ENCODE measurements around the gene PERCC1. TPM values are rescaled to one million over a fixed set of nuclear protein-coding genes. Genes with fewer than 3 reads are reported as not detected.

Gene PERCC1
- total RNA-seq, 2 experiments from 2014 or later: 0.31 TPM; not detected in 1

- DNase-seq: no peak
- peaks cover 38% of the 10 kb centered on the region for H3K4me1 Mint-ChIP-seq (ENCODE audit: low read depth)
- CTCF ChIA-PET: interaction anchor here (0.6 kb wide), 1 partner anchor 124 kb away, joined by 3 read pairs; no protein-coding TSS in a partner anchor
- H3K36me3 Mint-ChIP-seq (ENCODE audit: low read depth): peaks cover 4% of the 10 kb centered on the region
- intact Hi-C loops (cut with micrococcal nuclease): no loop called here
- H3K27me3 Mint-ChIP-seq (ENCODE audit: low read depth): no peaks in the 10 kb centered on the region
- H3K9me3 Mint-ChIP-seq: no peaks in the 10 kb centered on the region
- H3K27ac Mint-ChIP-seq: peak overlapping the region; percentile 11
- H3K4me3 Mint-ChIP-seq: no peak overlapping the region
Observed at GRCh38 chr16:1416521-1416941, 14.3 kb upstream of the PERCC1 start.

GRCh38 chr16:1420111-1420539 is 10.8 kb upstream of the PERCC1 start:
- H3K27ac Mint-ChIP-seq: peak overlapping the region; percentile 70
- intact Hi-C loops (cut with micrococcal nuclease): loop anchor here (1.0 to 5.0 kb wide), 8 partner anchors 41 to 803 kb away; partner anchors contain the start of genes CRAMP1, E4F1, EME2 and IFT140
- H3K36me3 Mint-ChIP-seq (ENCODE audit: low read depth): peaks cover 4% of the 10 kb centered on the region
- H3K4me1 Mint-ChIP-seq (ENCODE audit: low read depth): peaks cover 33% of the 10 kb centered on the region
- no peak for DNase-seq
- H3K27me3 Mint-ChIP-seq (ENCODE audit: low read depth): no peaks in the 10 kb centered on the region
- H3K9me3 Mint-ChIP-seq: no peaks in the 10 kb centered on the region
- peak overlapping the region; percentile 80 for H3K4me3 Mint-ChIP-seq
- CTCF ChIA-PET: interaction anchor here (1.0 kb wide), 1 partner anchor 286 kb away, joined by 3 read pairs; the partner anchor contains the start of gene MAPK8IP3

DNA sequence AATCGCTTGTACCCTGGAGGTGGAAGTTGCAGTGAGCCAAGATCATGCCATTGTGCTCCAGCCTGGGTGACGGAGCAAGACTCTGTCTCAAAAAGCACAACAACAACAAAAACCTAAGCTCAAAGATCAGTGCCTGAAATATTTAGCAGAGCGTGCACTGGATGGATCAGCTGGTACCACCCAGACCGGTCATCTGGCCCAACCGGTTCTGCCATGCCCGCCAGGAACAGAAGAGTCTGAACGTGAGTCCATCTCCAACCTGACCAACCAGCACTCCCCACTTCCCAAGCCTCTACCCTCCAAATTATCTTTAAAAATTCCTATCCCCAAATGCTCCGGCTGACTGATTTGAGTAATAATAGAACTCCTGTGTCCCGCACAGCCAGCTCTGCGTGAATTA is 8.8 kb upstream of the PERCC1 start:
- CTCF ChIA-PET: interaction anchor here (0.6 kb wide), 1 partner anchor 104 kb away, joined by 4 read pairs; no protein-coding TSS in a partner anchor
- H3K27me3 Mint-ChIP-seq (ENCODE audit: low read depth): no peaks in the 10 kb centered on the region
- intact Hi-C loops (cut with micrococcal nuclease): loop anchor here (5.0 kb wide), 1 partner anchor 350 kb away; the partner anchor contains the start of genes EME2, MRPS34 and NME3

DNA sequence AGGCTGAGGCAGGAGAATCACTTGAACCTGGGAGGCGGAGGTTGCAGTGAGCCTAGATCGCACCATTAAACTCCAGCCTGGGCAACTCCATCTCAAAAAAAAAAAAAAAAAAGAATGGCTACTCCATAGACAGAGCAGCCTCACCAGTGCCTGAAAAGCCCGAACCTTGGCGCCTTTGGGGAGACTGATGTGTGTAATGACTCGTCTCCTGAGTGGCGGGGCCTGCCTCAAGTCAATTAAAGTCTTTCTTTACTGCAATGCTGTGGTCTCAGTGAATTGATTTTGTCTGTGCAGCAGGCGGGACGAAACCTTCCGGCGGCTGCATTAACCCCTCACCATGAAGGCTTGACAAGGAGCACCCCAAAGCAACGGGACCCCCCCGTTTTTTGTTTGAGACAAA is 6.8 kb upstream of the PERCC1 start:
- H3K4me3 Mint-ChIP-seq: no peak overlapping the region
- H3K27ac Mint-ChIP-seq: no peak overlapping the region
- no peaks in the 10 kb centered on the region for H3K9me3 Mint-ChIP-seq
- H3K27me3 Mint-ChIP-seq (ENCODE audit: low read depth): no peaks in the 10 kb centered on the region
- CTCF ChIA-PET: no interaction called here
- peaks cover 16% of the 10 kb centered on the region for H3K4me1 Mint-ChIP-seq (ENCODE audit: low read depth)
- peaks cover 2% of the 10 kb centered on the region for H3K36me3 Mint-ChIP-seq (ENCODE audit: low read depth)
- intact Hi-C loops (cut with micrococcal nuclease): loop anchor here (5.0 kb wide), 1 partner anchor 348 kb away; the partner anchor contains the start of genes EME2, MRPS34 and NME3
- DNase-seq: peak; percentile 25

More for the DNA sequence above, 8.8 kb upstream of the PERCC1 start:
- Mint-ChIP-seq H3K4me1 (ENCODE audit: low read depth) (peaks cover 27% of the 10 kb centered on the region), H3K36me3 (ENCODE audit: low read depth) (peaks cover 4% of the 10 kb centered on the region), H3K4me3 (peak overlapping the region; percentile 80), H3K27ac (peak overlapping the region; percentile 96), H3K9me3 (no peaks in the 10 kb centered on the region)
- no peak for DNase-seq

- no peak for DNase-seq
- no peak overlapping the region for H3K27ac Mint-ChIP-seq
- intact Hi-C loops (cut with micrococcal nuclease): no loop called here
- H3K9me3 Mint-ChIP-seq: no peaks in the 10 kb centered on the region
- H3K4me1 Mint-ChIP-seq (ENCODE audit: low read depth): peaks cover 13% of the 10 kb centered on the region
- H3K4me3 Mint-ChIP-seq: no peak overlapping the region
- H3K27me3 Mint-ChIP-seq (ENCODE audit: low read depth): no peaks in the 10 kb centered on the region
- CTCF ChIA-PET: no interaction called here
- no peaks in the 10 kb centered on the region for H3K36me3 Mint-ChIP-seq (ENCODE audit: low read depth)
Observed at GRCh38 chr16:1425616-1426370, 5.1 kb upstream of the PERCC1 start.

GRCh38 chr16:1426734-1427471 is 4.0 kb upstream of the PERCC1 start:
- DNase-seq: no peak
- Mint-ChIP-seq H3K27ac (no peak overlapping the region), H3K9me3 (no peaks in the 10 kb centered on the region), H3K4me3 (no peak overlapping the region), H3K36me3 (ENCODE audit: low read depth) (no peaks in the 10 kb centered on the region), H3K4me1 (ENCODE audit: low read depth) (peaks cover 5% of the 10 kb centered on the region), H3K27me3 (ENCODE audit: low read depth) (no peaks in the 10 kb centered on the region)
- CTCF ChIA-PET: interaction anchor here (0.6 kb wide), 1 partner anchor 525 kb away, joined by 3 read pairs; no protein-coding TSS in a partner anchor
- intact Hi-C loops (cut with micrococcal nuclease): no loop called here

- DNase-seq: no peak
Observed at GRCh38 chr16:1427473-1428461, 3.1 kb upstream of the PERCC1 start.

GRCh38 chr16:1428511-1428910 is 2.4 kb upstream of the PERCC1 start:
- DNase-seq: peak; percentile 60
- H3K27ac Mint-ChIP-seq: no peak overlapping the region
- no peaks in the 10 kb centered on the region for H3K9me3 Mint-ChIP-seq
- no peaks in the 10 kb centered on the region for H3K27me3 Mint-ChIP-seq (ENCODE audit: low read depth)
- intact Hi-C loops (cut with micrococcal nuclease): no loop called here
- CTCF ChIA-PET: interaction anchor here (0.6 to 0.9 kb wide), 2 partner anchors 110 to 564 kb away, joined by 3 to 5 read pairs; no protein-coding TSS in a partner anchor
- no peaks in the 10 kb centered on the region for H3K36me3 Mint-ChIP-seq (ENCODE audit: low read depth)
- peaks cover 2% of the 10 kb centered on the region for H3K4me1 Mint-ChIP-seq (ENCODE audit: low read depth)
- H3K4me3 Mint-ChIP-seq: no peak overlapping the region

More at GRCh38 chr16:1427473-1428461, 3.1 kb upstream of the PERCC1 start:
- Mint-ChIP-seq H3K4me3 (no peak overlapping the region), H3K36me3 (ENCODE audit: low read depth) (no peaks in the 10 kb centered on the region), H3K27ac (no peak overlapping the region), H3K4me1 (ENCODE audit: low read depth) (peaks cover 2% of the 10 kb centered on the region), H3K9me3 (no peaks in the 10 kb centered on the region), H3K27me3 (ENCODE audit: low read depth) (no peaks in the 10 kb centered on the region)
- CTCF ChIA-PET: interaction anchor here (0.6 to 0.9 kb wide), 2 partner anchors 111 to 525 kb away, joined by 3 to 5 read pairs; no protein-coding TSS in a partner anchor
- intact Hi-C loops (cut with micrococcal nuclease): no loop called here

DNA sequence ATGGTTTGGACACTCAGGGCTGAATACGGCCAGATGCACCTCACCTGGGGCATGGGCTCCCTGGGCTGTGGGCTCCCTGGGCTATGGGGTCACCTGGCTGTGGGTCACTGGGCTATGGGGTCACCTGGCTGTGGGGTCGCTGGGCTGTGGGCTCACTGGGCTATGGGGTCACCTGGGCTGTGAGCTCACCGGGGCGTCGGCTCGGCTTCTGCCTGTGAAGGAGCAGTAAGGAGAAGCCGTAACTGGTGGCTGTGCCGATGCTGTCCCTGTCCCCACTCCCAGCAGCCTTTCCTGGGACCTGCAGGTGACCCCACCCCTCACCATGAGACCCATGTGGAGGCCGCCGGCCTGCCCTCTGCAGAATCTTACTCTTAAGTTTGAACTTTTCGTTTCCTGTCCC is 1.9 kb upstream of the PERCC1 start:
- DNase-seq: no peak
- CTCF ChIA-PET: interaction anchor here (0.6 to 0.9 kb wide), 2 partner anchors 110 to 565 kb away, joined by 3 to 5 read pairs; no protein-coding TSS in a partner anchor
- Mint-ChIP-seq H3K9me3 (no peaks in the 10 kb centered on the region), H3K27me3 (ENCODE audit: low read depth) (no peaks in the 10 kb centered on the region), H3K36me3 (ENCODE audit: low read depth) (no peaks in the 10 kb centered on the region), H3K27ac (no peak overlapping the region), H3K4me1 (ENCODE audit: low read depth) (peaks cover 2% of the 10 kb centered on the region), H3K4me3 (no peak overlapping the region)
- intact Hi-C loops (cut with micrococcal nuclease): no loop called here

- H3K27me3 Mint-ChIP-seq (ENCODE audit: low read depth): no peaks in the 10 kb centered on the region
- H3K27ac Mint-ChIP-seq: no peak overlapping the region
- no peaks in the 10 kb centered on the region for H3K9me3 Mint-ChIP-seq
- H3K4me1 Mint-ChIP-seq (ENCODE audit: low read depth): peaks cover 2% of the 10 kb centered on the region
- no peak overlapping the region for H3K4me3 Mint-ChIP-seq
- DNase-seq: no peak
- intact Hi-C loops (cut with micrococcal nuclease): no loop called here
- CTCF ChIA-PET: no interaction called here
- no peaks in the 10 kb centered on the region for H3K36me3 Mint-ChIP-seq (ENCODE audit: low read depth)
Observed at GRCh38 chr16:1429631-1430030, 1.2 kb upstream of the PERCC1 start.

DNA sequence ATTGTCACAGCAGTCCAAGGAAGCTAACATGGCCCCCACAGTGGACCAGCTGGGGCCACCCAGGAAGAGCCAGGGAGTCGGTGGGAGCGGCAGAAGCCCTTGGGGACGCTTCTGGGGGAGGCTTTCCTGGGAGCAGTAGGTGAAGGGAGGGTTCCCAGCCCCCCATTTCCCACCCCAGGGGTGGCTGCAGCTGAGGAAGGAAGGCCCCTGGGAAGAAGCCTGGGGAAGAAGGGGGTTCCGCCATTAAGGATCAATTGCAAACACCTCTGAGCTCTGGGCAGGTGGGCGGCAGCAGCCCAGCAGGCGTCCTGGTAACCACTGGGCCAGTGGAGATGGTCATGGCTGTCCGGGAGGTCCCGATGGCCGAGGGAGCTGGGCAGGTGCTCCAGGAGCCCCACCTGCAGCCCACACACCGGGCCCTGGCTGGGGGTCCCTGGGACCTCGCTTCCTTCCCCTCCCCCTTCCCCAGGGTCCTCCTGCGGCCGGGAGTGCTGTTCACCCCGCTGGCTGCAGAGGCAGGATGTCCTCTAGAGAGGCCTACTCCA is 592 bp upstream of the PERCC1 start:
- intact Hi-C loops (cut with micrococcal nuclease): no loop called here
- no peaks in the 10 kb centered on the region for H3K27me3 Mint-ChIP-seq (ENCODE audit: low read depth)
- no peak overlapping the region for H3K4me3 Mint-ChIP-seq
- no peaks in the 10 kb centered on the region for H3K9me3 Mint-ChIP-seq
- H3K27ac Mint-ChIP-seq: no peak overlapping the region
- peaks cover 2% of the 10 kb centered on the region for H3K4me1 Mint-ChIP-seq (ENCODE audit: low read depth)
- no peaks in the 10 kb centered on the region for H3K36me3 Mint-ChIP-seq (ENCODE audit: low read depth)
- CTCF ChIA-PET: no interaction called here
- no peak for DNase-seq

All from activated naive CD4-positive, alpha-beta T cell treated with anti-CD3 and anti-CD28 coated beads for 36 hours (primary cell).